HCT116 (cell line): Measurements from ENCODE around the gene SYT4.
"Not testable (repeated sequence)": the region's sequence is repeated elsewhere in the genome, so short reads cannot be mapped to it uniquely, and the experiment has no call there.

Experiments used
- FOSL1 ChIP-seq: IDR thresholded peaks from 2 replicates; pipeline ENCODE4 v1.6.1; 2012; ENCODE audit warnings: low read depth
- POLR2A ChIP-seq: IDR thresholded peaks from 2 replicates; pipeline ENCODE4 v1.7.0; 2011; ENCODE audit warnings: borderline replicate concordance; ENCODE audit not compliant: insufficient read depth, insufficient read length; ENCODE audit errors: extremely low read depth
- POLR2AphosphoS5 ChIP-seq: IDR thresholded peaks from 2 replicates; pipeline ENCODE4 v1.6.1; 2011; ENCODE audit warnings: mild to moderate bottlenecking, low read depth, low read length, moderate library complexity
- REST ChIP-seq: IDR thresholded peaks from 2 replicates; pipeline ENCODE4 v1.6.1; 2012; ENCODE audit warnings: low read depth
- SP1 ChIP-seq: IDR thresholded peaks from 2 replicates; pipeline ENCODE4 v1.6.1; 2012; ENCODE audit warnings: low read depth
- TF ChIP-seq, protein P1 (sequence below), 3 experiments: fragments of 200-600 bp in 1 of 3; sonication (generic) in 1 of 3; IDR thresholded peaks in 2 of 3; conservative IDR thresholded peaks in 1 of 3; 2 replicates each; pipeline ENCODE4 v1.5.1; 2012 to 2017; ENCODE audit warnings: low read depth in 2 of 3, low read length in 2 of 3, antibody characterized with exemption in 1 of 3, borderline replicate concordance in 1 of 3, control low read depth in 1 of 3, mild to moderate bottlenecking in 1 of 3, mixed read lengths in 1 of 3, mixed run types in 1 of 3, moderate library complexity in 1 of 3; ENCODE audit not compliant: insufficient read depth in 1 of 3

- TF ChIP-seq FOSL1, REST, POLR2AphosphoS5, POLR2A, SP1: not testable (repeated sequence)
- TF ChIP-seq, protein P1, sequence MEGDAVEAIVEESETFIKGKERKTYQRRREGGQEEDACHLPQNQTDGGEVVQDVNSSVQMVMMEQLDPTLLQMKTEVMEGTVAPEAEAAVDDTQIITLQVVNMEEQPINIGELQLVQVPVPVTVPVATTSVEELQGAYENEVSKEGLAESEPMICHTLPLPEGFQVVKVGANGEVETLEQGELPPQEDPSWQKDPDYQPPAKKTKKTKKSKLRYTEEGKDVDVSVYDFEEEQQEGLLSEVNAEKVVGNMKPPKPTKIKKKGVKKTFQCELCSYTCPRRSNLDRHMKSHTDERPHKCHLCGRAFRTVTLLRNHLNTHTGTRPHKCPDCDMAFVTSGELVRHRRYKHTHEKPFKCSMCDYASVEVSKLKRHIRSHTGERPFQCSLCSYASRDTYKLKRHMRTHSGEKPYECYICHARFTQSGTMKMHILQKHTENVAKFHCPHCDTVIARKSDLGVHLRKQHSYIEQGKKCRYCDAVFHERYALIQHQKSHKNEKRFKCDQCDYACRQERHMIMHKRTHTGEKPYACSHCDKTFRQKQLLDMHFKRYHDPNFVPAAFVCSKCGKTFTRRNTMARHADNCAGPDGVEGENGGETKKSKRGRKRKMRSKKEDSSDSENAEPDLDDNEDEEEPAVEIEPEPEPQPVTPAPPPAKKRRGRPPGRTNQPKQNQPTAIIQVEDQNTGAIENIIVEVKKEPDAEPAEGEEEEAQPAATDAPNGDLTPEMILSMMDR (IDR thresholded peaks at IDR 0.05 in 2 of 3, conservative IDR thresholded peaks at IDR 0.05 in 1 of 3; ENCODE audit: borderline replicate concordance in 1 of 3, insufficient read depth in 1 of 3, low read depth in 2 of 3, low read length in 2 of 3), result not testable (repeated sequence)
These were observed 8.9 kb upstream of the SYT4 start for GRCh38 chr18:43286187-43286586.
